Upper lobe of right lung (tissue), 1 donor: Measurements from ENCODE around the gene MME. TPM values are rescaled to one million over a fixed set of nuclear protein-coding genes. Genes with fewer than 3 reads are reported as not detected.
"Not testable (repeated sequence)": the region's sequence is repeated elsewhere in the genome, so short reads cannot be mapped to it uniquely, and the experiment has no call there.

Experiments used
- ATAC-seq: fragments of 200-7000 bp; cut with Tn5 transposase; one replicate; pipeline ENCODE4 v1.9.1; 2020; ENCODE audit warnings: mild to moderate bottlenecking, moderate library complexity
- DNase-seq: peaks from one replicate; pipeline ENCODE4 v3.0.0-alpha.2; 2020
- H3K27ac ChIP-seq: fragments of 200-600 bp; one replicate; pipeline ENCODE4 v1.8.0; 2022
- H3K27me3 ChIP-seq: fragments of 200-600 bp; one replicate; pipeline ENCODE4 v1.8.0; 2022; ENCODE audit warnings: mild to moderate bottlenecking
- H3K36me3 ChIP-seq: fragments of 200-600 bp; one replicate; pipeline ENCODE4 v1.8.0; 2022
- H3K4me1 ChIP-seq: fragments of 200-600 bp; one replicate; pipeline ENCODE4 v1.8.0; 2022
- H3K4me3 ChIP-seq: fragments of 200-600 bp; one replicate; pipeline ENCODE4 v1.8.0; 2022; ENCODE audit warnings: mild to moderate bottlenecking
- H3K9me3 ChIP-seq: fragments of 200-600 bp; one replicate; pipeline ENCODE4 v1.8.0; 2022
- intact Hi-C: fragments of 100-400 bp; cut with DNase I; formaldehyde crosslinking; loops from one replicate; pipeline ENCODE4 v1.11.0; 2022
- total RNA-seq: library from RNA; stranded (reverse); fragmentation: NEBNext Ultra II Directional; extraction: Animal tissue kit (Norgen Biotek cat#: 25700); gene quantifications from one replicate; pipeline ENCODE4 v1.2.1, GENCODE V29; 2021
- TF ChIP-seq, protein P1 (sequence below): fragments of 200-600 bp; IDR thresholded peaks from one replicate; pipeline ENCODE4 v1.8.0; 2022; ENCODE audit warnings: antibody characterized with exemption
- donor health status: DM: no; HTN: yes; CAD: no; lungs with severe emphysema.

The MME gene
- total RNA-seq, 1 donor from 2014 or later: 79.1 TPM

DNA sequence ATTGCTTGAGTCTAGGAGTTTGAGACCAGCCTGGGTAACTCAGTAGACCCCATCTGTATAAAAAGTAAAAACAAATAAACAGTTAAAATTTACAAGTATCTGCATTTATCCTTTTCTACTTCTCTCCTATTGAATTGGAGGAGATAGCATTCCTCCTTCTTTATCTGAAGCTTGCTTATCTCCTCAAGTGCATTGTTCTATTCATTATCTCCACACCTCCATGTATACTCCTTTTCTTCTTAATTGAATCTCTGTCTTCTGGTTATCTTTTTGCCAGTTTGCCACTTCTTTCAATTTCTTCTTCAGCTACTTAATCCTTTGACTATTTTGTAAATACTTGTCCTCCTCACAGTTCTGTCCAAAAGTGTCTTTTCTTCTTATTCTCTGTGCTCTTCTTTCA is 124.7 kb downstream of the MME start:
- H3K27me3 ChIP-seq: no peaks in the 10 kb centered on the region
- H3K36me3 ChIP-seq: no peaks in the 10 kb centered on the region
- no peak overlapping the region for H3K4me3 ChIP-seq
- H3K9me3 ChIP-seq: no peaks in the 10 kb centered on the region
- intact Hi-C loops: no loop called here
- no peak overlapping the region for H3K27ac ChIP-seq
- TF ChIP-seq, protein P1, sequence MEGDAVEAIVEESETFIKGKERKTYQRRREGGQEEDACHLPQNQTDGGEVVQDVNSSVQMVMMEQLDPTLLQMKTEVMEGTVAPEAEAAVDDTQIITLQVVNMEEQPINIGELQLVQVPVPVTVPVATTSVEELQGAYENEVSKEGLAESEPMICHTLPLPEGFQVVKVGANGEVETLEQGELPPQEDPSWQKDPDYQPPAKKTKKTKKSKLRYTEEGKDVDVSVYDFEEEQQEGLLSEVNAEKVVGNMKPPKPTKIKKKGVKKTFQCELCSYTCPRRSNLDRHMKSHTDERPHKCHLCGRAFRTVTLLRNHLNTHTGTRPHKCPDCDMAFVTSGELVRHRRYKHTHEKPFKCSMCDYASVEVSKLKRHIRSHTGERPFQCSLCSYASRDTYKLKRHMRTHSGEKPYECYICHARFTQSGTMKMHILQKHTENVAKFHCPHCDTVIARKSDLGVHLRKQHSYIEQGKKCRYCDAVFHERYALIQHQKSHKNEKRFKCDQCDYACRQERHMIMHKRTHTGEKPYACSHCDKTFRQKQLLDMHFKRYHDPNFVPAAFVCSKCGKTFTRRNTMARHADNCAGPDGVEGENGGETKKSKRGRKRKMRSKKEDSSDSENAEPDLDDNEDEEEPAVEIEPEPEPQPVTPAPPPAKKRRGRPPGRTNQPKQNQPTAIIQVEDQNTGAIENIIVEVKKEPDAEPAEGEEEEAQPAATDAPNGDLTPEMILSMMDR: no peak
- H3K4me1 ChIP-seq: no peaks in the 10 kb centered on the region
- DNase-seq (no peak), ATAC-seq (no peak)

DNA sequence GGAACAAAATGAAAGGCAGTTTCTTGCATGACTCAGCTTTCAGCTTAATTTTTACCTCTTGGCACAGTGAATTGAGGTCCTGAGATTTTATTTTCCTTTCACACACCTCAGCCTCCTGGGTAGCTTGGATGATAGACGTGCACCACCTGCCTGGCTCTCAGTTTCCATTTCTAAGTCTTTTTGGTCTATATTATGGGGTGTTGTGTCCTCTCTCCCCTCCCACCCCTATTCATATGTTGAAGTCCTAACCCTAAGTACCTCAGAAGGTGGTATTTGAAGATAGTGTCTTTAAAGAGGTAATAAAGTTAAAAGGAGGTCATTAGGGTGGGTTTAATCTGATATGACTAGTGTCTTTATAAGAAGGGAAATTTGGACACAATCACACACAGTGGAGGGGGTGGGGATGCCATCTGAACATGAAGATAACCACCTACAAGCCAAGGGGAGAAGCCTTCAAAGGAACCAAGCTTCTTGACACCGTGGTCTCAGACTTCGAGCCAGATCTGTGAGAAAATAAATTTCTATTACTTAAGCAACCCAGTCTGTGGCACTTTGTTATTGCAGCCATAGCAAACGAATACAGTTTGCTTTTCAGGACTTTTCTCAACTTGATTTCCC is 128.2 kb downstream of the MME start:
- ATAC-seq (no peak), DNase-seq (no peak)
- intact Hi-C loops: no loop called here
- H3K4me1 ChIP-seq: no peaks in the 10 kb centered on the region
- TF ChIP-seq, protein P1: no peak
- H3K27me3 ChIP-seq: no peaks in the 10 kb centered on the region
- no peaks in the 10 kb centered on the region for H3K36me3 ChIP-seq
- H3K4me3 ChIP-seq: no peak overlapping the region
- no peaks in the 10 kb centered on the region for H3K9me3 ChIP-seq
- H3K27ac ChIP-seq: no peak overlapping the region

GRCh38 chr3:155210736-155211135 is 130.6 kb downstream of the MME start:
- intact Hi-C loops: no loop called here
- no peak overlapping the region for H3K4me3 ChIP-seq
- TF ChIP-seq, protein P1: no peak
- ATAC-seq (no peak), DNase-seq (no peak)
- no peak overlapping the region for H3K27ac ChIP-seq
- no peaks in the 10 kb centered on the region for H3K27me3 ChIP-seq
- no peaks in the 10 kb centered on the region for H3K9me3 ChIP-seq
- H3K36me3 ChIP-seq: no peaks in the 10 kb centered on the region
- H3K4me1 ChIP-seq: no peaks in the 10 kb centered on the region

DNA sequence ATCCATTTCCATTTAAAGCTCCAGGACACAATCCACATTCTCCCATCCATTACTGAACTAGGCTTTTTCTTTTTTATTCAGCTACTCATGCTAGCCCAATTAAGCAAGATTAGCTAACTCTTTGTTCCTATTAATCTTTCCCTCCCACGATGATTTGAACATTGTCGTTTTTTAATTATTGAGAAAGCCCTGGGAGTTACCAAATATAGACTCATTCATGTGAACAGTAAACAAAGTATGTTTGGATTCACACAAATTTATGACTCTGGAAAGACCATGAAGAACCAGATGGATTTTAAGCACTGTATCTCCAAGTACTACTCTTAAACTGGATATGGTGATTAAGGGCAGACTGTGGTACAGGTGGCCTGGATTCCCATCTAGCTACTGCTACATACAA is 131.1 kb downstream of the MME start:
- intact Hi-C loops: no loop called here
- DNase-seq (no peak), ATAC-seq (no peak)
- Histone ChIP-seq H3K36me3 (no peaks in the 10 kb centered on the region), H3K9me3 (no peaks in the 10 kb centered on the region), H3K27me3 (no peaks in the 10 kb centered on the region), H3K4me1 (no peaks in the 10 kb centered on the region), H3K27ac (no peak overlapping the region), H3K4me3 (no peak overlapping the region)
- TF ChIP-seq, protein P1: no peak

DNA sequence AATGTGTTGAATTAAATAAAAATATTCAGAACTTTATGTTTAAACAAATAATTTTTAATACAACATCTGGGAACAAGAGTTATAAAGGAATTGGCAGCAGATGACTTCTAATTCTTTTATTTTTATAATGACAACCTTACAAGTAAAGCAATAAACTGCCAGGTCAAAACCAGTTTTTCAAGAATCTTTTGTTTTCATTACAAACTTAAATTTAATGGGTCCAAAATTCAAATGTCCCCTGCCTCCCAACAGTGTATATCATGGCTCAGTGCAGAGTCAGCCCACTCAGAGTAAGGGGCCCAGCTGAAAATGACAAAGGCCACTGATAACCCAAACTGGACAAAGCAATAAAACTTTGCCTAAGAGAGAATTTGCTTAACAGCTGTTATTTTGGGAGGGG is 131.8 kb downstream of the MME start:
- ATAC-seq (no peak), DNase-seq (no peak)
- Histone ChIP-seq H3K9me3 (no peaks in the 10 kb centered on the region), H3K27ac (no peak overlapping the region), H3K36me3 (no peaks in the 10 kb centered on the region), H3K27me3 (no peaks in the 10 kb centered on the region), H3K4me1 (no peaks in the 10 kb centered on the region), H3K4me3 (no peak overlapping the region)
- intact Hi-C loops: no loop called here
- TF ChIP-seq, protein P1: no peak

DNA sequence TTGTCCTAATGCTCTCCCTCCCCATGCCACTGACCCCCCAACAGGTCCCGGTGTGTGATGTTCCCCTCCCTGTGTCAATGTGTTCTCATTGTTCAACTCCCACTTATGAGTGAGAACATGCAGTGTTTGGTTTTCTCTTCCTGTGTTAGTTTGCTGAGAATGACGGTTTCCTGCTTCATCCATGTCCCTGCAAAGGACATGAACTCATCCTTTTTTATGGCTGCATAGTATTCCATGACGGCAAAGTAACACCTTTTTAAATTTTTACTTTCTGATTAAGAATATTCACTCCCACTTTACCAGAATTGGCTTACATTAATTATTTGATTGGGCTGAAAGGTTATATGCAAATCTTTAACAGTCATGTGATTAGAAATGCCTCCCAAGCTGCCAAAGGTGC is 135.9 kb downstream of the MME start:
- H3K9me3 ChIP-seq, H3K27me3 ChIP-seq, ATAC-seq, intact Hi-C loops, DNase-seq, H3K27ac ChIP-seq, H3K4me3 ChIP-seq, H3K36me3 ChIP-seq, H3K4me1 ChIP-seq: not testable (repeated sequence)
